A673 (cell line): ENCODE measurements around the gene EXOC3L4.

ENCODE experiments used
- EZH2 ChIP-seq: fragments of 200-600 bp; sonication (generic); IDR thresholded peaks from 2 replicates; pipeline ENCODE4 v1.6.1; 2017; ENCODE audit warnings: borderline replicate concordance, low read depth, mild to moderate bottlenecking, mixed read lengths, antibody characterized with exemption, low read length; ENCODE audit not compliant: poor library complexity, severe bottlenecking
- TF ChIP-seq, protein P1 (sequence below): fragments of 300-800, 200-600 bp; sonication (generic); conservative IDR thresholded peaks from 2 replicates; pipeline ENCODE4 v1.5.1; 2017; ENCODE audit warnings: low read depth, mild to moderate bottlenecking, antibody characterized with exemption, low read length, moderate library complexity, mixed read lengths

DNA sequence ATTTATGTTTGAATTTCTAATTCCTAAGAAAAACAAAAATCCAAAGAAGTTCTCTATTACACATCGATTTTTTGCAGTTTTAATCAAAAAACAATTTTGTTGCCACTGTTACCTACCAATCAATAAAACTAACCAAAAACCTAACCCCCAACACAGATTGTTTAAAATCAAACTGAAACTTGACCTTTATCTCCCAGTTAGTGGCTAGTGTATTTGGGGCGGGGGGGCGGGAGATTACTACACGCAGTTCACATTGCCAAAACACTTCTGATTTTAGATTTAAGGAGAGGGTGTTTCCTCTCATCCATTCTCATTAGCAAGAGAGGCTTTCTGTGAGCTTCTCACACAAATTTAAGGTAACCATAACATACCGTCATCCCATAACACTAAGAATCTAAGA lies 43.6 kb upstream of the EXOC3L4 start:
- TF ChIP-seq, protein P1, sequence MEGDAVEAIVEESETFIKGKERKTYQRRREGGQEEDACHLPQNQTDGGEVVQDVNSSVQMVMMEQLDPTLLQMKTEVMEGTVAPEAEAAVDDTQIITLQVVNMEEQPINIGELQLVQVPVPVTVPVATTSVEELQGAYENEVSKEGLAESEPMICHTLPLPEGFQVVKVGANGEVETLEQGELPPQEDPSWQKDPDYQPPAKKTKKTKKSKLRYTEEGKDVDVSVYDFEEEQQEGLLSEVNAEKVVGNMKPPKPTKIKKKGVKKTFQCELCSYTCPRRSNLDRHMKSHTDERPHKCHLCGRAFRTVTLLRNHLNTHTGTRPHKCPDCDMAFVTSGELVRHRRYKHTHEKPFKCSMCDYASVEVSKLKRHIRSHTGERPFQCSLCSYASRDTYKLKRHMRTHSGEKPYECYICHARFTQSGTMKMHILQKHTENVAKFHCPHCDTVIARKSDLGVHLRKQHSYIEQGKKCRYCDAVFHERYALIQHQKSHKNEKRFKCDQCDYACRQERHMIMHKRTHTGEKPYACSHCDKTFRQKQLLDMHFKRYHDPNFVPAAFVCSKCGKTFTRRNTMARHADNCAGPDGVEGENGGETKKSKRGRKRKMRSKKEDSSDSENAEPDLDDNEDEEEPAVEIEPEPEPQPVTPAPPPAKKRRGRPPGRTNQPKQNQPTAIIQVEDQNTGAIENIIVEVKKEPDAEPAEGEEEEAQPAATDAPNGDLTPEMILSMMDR, result no peak
- TF ChIP-seq EZH2, result no peak
